Ishikawa (cell line): Measurements from ENCODE around the gene KIRREL3.

ENCODE experiments used
- CEBPB ChIP-seq: IDR thresholded peaks from 2 replicates; pipeline ENCODE4 v1.6.1; 2012
- CREB1 ChIP-seq: IDR thresholded peaks from 2 replicates; pipeline ENCODE4 v1.6.1; 2012; ENCODE audit warnings: low read depth
- EGR1 ChIP-seq: IDR thresholded peaks from 2 replicates; pipeline ENCODE4 v1.6.1; 2012
- EP300 ChIP-seq: IDR thresholded peaks from 2 replicates; pipeline ENCODE4 v1.6.1; 2012; ENCODE audit warnings: borderline replicate concordance
- FOXM1 ChIP-seq: IDR thresholded peaks from 2 replicates; pipeline ENCODE4 v1.6.1; 2012; ENCODE audit warnings: low read depth, borderline replicate concordance
- MAX ChIP-seq: IDR thresholded peaks from 2 replicates; pipeline ENCODE4 v1.6.1; 2012
- NFIC ChIP-seq: IDR thresholded peaks from 2 replicates; pipeline ENCODE4 v1.6.1; 2012
- RAD21 ChIP-seq: IDR thresholded peaks from 2 replicates; pipeline ENCODE4 v1.6.1; 2012; ENCODE audit warnings: low read depth
- REST ChIP-seq: IDR thresholded peaks from 2 replicates; pipeline ENCODE4 v1.6.1; 2012; ENCODE audit warnings: low read depth, mild to moderate bottlenecking
- TAF1 ChIP-seq: IDR thresholded peaks from 2 replicates; pipeline ENCODE4 v1.6.1; 2012; ENCODE audit warnings: low read depth, mild to moderate bottlenecking
- TCF12 ChIP-seq: IDR thresholded peaks from 2 replicates; pipeline ENCODE4 v1.6.1; 2012; ENCODE audit warnings: low read depth
- TEAD4 ChIP-seq: IDR thresholded peaks from 2 replicates; pipeline ENCODE4 v1.6.1; 2012
- USF1 ChIP-seq: IDR thresholded peaks from 2 replicates; pipeline ENCODE4 v1.6.1; 2012
- YY1 ChIP-seq: IDR thresholded peaks from 2 replicates; pipeline ENCODE4 v1.6.1; 2012; ENCODE audit warnings: low read depth
- ZBTB7A ChIP-seq: IDR thresholded peaks from 2 replicates; pipeline ENCODE4 v1.6.1; 2012; ENCODE audit warnings: low read depth

Gene KIRREL3

GRCh38 chr11:126451211-126451802, 549.3 kb downstream of the KIRREL3 start:
- no peak for TF ChIP-seq USF1
- TF ChIP-seq TCF12 = no peak
- no peak for TF ChIP-seq ZBTB7A

- no peak for TF ChIP-seq FOXM1
- TF ChIP-seq TEAD4 = no peak
- TF ChIP-seq YY1 = no peak
- TF ChIP-seq TAF1 = no peak
Measured at GRCh38 chr11:126450806-126451205, 549.8 kb downstream of the KIRREL3 start.

GRCh38 chr11:126450198-126450597, 550.4 kb downstream of the KIRREL3 start:
- TF ChIP-seq EP300 = no peak
- no peak for TF ChIP-seq CREB1
- no peak for TF ChIP-seq ZBTB7A
- no peak for TF ChIP-seq EGR1

- TF ChIP-seq RAD21 = no peak
- no peak for TF ChIP-seq REST
- no peak for TF ChIP-seq FOXM1
- no peak for TF ChIP-seq EGR1
- no peak for TF ChIP-seq USF1
- TF ChIP-seq MAX = no peak
- no peak for TF ChIP-seq ZBTB7A
- no peak for TF ChIP-seq TEAD4
- no peak for TF ChIP-seq CREB1
- TF ChIP-seq CEBPB = no peak
- TF ChIP-seq EP300 = no peak
- no peak for TF ChIP-seq TAF1
- TF ChIP-seq YY1 = no peak
- no peak for TF ChIP-seq NFIC
- no peak for TF ChIP-seq TCF12
Measured at GRCh38 chr11:126446581-126446980, 554.0 kb downstream of the KIRREL3 start.

- no peak for TF ChIP-seq CREB1
- no peak for TF ChIP-seq YY1
- TF ChIP-seq NFIC = no peak
- no peak for TF ChIP-seq EGR1
- TF ChIP-seq MAX = no peak
- no peak for TF ChIP-seq REST
- TF ChIP-seq CEBPB = no peak
- no peak for TF ChIP-seq TEAD4
- no peak for TF ChIP-seq EP300
- TF ChIP-seq FOXM1 = no peak
- TF ChIP-seq RAD21 = no peak
- TF ChIP-seq USF1 = no peak
- no peak for TF ChIP-seq ZBTB7A
- TF ChIP-seq TCF12 = no peak
- TF ChIP-seq TAF1 = no peak
Measured at GRCh38 chr11:126444072-126444471, 556.5 kb downstream of the KIRREL3 start.

GRCh38 chr11:126443120-126443519, 557.5 kb downstream of the KIRREL3 start:
- TF ChIP-seq CREB1 (no peak), TCF12 (no peak), RAD21 (no peak), CEBPB (no peak), EGR1 (no peak)
